GM18499 (cell line): ENCODE results near the gene PLK5.
"Not testable (repeated sequence)": the region's sequence is repeated elsewhere in the genome, so short reads cannot be mapped to it uniquely, and the experiment has no call there.

ENCODE experiments used
- ATAC-seq: cut with Tn5 transposase; IDR thresholded peaks from one replicate; pipeline ENCODE4 v1.9.1; 2021; ENCODE audit warnings: moderate number of reproducible peaks; ENCODE audit not compliant: insufficient read depth, unreplicated experiment

PLK5 gene

DNA sequence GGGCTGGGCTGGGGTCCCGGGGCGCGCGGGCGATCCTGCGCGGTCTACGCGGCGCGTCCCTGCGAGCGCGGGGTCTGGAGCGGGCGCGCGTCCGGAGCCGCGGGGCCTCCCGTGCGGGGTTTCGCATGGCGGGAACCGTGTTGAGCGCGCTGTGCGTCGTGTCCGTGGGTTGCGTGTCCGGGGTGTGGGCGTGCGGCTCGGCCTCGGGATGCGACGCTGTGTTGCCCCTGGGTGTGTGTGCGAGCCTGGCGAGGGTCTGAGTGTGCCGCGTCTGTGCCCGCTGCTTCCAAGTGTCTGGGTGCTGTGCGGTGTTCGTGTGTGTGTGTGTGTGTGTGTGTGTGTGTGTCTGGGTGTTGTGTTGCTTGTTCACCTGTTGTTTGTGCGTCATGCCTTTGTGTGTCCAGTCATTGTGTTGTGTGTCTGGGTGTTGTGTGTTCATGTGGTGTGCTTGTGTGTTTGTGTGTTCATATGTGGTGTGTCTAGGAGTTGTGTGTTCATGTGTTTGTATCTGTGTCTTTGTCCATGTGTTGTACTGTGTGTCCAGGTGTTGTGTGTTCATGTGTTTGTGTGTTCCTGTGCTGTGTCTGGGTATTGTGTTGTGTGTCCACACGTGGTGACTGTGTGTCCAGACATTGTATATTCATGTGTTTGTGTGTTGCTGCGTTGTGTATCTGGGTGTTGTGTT lies 552 bp downstream of the PLK5 start:
- no peak for ATAC-seq

DNA sequence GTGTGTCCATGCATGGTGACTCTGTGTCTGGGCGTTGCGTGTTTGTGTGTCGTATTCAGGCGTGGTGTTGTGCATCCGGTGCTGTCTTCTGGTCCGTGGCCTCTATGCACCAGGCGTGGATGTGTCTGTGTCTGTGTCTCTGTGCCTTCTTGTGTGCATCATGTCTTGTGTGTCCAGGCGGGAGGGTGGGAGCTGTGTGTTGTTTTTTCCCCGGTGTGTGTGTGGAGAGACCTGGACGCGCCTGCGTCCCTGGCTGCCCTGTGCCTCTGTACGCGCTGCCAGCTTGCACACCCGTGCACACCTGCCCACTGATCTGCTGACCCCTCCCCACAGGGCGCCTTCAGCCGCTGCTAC lies 1.1 kb downstream of the PLK5 start:
- ATAC-seq: no peak

DNA sequence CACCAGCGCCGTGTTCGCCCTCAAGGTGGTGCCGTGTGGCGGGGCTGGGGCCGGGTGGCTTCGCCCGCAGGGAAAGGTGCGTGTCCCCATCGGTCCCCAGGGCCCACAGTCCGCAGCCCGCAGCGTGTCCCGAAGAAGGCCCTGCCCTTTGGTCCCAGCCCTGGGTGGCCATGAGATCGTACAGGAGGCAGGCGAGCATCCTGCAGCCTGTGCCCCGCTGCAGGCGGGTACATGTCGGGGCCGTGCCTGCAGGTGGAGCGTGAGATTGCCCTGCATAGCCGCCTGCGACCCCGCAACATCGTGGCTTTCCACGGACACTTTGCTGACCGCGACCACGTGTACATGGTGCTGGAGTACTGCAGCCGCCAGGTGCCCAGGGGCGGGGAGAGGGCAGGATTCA lies 1.5 kb downstream of the PLK5 start:
- no peak for ATAC-seq

DNA sequence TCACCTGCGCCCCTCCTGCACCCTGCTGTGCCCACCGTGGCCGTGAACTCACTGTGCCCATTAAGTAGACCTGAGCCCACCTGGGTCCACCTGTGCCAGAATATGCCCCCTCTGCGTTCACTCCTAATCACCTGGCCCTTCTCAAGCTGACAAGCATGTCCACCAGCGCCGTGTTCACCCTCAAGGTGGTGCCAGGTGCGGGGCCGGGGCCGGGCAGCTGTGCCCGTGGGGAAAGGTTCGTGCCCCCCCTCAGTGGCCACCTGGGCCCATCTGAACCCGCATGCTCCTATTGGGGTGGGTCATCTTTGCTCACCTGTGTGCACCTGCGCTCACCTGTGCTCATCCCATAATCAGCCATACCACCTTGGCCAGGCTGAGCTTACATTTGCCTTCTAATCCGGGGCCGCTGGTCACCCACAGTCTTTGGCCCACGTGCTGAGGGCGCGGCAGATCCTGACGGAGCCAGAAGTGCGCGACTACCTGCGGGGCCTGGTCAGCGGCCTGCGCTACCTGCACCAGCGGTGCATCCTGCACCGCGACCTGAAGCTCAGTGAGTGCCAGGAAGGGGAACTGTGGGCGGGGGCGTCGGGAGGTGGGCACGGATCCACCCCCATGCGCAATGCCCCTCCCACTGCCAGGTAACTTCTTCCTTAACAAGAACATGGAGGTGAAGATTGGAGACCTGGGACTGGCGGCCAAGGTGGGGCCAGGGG lies 2.3 kb downstream of the PLK5 start:
- no peak for ATAC-seq

DNA sequence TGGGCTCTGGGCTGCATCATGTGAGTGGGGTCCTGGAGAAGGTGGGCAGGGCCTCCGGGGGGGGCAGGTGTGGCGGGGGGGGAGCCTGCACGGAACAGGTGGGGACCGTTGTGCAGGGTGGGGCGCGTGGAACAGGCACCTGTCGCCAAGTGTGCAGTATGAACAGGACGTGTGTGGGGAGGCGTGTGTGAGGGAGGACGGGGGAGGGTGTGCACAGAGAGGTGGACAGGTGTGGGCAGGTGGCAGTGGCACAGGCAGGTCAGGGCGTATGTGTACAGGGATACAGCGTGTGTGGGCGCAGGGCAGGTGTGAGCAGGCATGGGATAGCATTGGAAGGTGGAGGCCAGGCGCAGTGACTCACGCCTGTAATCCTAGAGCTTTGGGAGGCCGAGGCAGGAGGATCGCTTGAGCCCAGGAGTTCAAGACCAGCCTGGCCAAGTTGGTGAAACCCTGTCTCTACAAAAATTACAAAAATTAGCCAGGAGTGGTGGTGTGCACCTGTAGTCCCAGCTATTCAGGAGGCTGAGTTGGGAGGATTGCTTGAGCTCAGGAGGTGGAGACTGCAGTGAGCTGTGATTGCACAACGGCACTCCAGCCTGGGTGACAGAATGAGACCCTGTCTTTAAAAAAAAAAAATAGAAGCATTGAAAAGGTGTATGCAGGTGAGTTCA lies 3.2 kb downstream of the PLK5 start:
- no peak for ATAC-seq

DNA sequence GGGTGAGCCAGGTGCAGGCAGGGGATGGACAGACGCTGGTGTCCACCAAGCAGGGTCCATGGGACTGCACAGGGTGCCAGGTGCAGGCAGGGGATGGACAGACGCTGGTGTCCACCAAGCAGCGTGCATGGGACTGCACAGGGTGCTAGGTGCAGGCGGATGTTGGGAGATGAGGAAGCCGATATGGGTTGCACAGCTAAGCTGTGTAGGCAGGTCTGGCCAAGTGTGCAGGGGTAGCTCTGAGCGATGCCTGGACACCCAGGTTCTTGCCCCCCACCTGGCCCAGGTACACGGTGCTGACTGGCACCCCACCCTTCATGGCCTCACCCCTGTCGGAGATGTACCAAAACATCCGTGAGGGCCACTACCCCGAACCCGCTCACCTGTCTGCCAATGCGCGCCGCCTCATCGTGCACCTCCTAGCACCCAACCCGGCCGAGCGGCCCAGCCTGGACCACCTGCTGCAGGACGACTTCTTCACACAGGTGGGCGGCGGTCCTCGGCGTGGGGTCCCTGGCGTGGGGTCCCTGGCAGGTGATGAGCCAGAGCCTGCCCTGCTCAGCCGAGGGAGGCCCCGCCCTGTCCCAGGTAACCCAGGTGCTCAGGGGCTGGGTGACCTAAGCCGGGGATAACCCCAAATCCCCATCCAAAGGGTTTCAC lies 3.9 kb downstream of the PLK5 start:
- ATAC-seq: no peak

DNA sequence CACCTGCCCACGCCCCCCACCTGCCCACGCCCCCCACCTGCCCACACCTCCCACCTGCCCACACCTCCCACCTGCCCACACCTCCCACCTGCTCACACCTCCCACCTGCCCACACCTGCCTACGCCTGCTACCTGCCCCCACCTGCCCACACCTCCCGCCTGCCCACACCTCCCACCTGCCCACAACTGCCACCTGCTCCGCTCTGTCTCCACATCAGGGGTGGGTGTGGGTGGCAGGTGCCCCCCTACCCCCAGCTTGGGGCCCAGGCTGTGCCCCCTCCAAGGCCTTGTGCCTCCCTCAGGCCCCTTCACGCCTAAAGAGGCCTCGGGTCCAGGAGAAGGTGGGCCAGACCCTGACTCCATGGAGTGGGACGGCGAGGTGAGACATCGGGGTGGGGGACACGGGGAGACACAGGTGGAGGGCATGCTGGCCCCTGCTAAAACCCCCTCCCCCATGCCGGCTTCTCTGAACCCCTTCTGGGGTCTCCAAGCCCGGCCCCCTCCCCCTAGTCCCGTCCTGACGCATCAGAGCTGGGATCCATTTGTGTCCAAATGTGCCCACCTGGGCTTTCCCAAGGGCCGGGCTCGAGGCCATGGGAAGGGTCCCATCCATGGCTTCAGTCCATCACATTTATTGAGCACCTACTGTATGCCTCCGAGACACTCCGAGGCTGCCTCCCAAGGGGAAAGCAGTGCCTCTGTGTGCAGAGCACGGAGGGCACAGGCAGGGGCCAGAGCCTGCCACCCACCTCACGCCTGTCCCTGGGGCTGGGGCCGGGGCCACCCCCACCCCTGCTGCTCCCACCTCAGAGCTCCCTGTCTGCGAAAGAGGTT lies 4.9 kb downstream of the PLK5 start:
- no peak for ATAC-seq

DNA sequence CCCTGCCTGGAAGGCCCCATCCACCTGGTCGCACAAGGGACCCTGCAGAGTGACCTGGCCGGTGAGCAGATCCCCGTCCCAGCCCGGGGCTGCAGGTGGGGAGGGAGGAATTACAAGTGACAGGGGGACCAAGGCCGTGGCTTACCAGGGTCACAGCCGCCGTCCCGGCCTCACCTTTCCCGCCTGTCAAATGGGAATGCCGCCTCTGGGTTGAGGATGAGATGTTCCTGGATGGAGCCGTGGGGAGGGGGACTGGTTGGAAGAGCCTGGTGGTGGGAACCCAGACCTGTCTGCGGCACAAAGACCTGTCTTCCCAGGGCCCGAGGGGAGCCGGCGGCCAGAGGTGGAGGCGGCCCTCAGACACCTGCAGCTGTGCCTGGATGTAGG lies 5.5 kb downstream of the PLK5 start:
- ATAC-seq: no peak

DNA sequence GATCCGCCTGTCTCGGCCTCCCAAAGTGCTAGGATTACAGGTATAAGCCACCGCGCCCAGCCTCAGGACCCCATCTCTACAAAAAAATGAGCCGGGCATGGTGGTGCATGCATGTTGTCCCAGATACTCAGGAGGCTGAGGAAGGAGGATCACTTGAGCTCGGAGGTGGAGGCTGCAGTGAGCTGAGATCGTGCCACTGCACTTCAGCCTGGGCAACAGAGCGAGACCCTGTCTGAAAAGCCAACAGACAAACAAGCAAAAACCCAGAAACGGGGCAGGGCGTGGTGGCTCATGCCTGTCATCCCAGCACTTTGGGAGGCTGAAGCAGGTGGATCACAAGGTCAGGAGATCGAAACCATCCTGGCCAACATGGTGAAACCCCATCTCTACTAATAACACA lies 7.0 kb downstream of the PLK5 start:
- not testable (repeated sequence) for ATAC-seq

DNA sequence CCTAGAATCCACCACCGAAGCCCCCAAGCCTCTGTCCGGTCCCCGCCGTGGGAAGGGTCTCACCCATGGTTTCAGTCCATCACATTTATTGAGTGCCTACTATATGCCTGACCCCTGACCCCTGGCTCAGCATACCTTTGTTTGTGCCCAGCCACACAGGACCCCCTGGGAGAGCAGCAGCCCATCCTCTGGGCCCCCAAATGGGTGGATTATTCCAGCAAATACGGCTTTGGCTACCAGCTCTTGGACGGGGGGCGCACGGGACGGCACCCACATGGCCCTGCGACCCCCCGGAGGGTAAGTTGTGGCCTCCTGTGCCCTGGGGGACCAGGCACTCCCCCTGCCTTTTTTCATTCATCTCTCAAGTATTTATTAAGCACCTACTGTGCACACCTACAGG lies 7.7 kb downstream of the PLK5 start:
- no peak for ATAC-seq

DNA sequence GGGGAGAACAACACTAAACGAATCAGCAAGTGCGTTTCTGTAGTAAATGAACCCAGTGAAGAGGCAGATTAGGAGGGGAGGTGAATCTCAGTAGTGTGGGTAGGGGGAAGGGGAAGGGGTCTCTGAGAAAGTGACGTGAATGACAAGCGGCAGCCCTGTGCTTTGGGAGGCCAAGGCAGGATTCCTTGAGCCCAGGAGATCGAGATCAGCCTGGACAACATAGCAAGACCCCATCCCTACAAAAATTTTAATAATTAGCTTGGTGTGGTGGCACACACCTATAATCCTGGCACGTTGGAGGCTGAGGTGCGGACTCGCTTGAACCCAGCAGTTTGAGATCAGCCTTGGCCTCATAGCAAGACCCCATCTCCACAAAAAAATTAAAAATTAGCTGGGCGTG lies 8.1 kb downstream of the PLK5 start:
- no peak for ATAC-seq

DNA sequence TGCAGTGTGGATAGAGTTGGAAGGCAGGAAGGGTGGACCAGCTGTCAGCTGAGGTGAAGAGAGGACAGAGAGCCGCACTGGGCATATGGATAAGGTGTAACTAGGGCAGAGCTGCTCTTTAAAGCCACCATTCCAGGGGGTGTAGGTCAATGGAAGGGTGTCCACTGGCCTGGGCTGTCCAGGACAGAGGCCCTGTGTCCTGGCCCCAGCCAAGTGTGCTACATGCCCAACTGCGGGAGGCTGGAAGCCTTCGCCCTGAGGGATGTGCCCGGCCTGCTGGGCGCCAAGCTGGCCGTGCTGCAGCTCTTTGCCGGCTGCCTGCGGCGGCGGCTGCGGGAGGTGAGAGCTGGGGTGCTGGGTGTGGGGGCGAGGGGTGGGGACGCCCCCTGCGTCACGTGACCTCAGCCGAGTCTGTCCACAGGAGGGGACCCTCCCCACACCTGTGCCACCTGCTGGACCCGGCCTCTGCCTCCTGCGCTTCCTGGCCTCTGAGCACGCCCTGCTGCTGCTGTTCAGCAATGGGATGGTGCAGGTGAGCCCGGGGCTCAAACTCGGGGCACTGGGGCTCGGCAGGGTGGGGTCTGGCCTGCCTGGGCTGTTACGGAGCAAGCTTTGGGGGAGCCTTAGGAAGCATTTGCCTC lies 9.8 kb downstream of the PLK5 start:
- ATAC-seq: no peak

DNA sequence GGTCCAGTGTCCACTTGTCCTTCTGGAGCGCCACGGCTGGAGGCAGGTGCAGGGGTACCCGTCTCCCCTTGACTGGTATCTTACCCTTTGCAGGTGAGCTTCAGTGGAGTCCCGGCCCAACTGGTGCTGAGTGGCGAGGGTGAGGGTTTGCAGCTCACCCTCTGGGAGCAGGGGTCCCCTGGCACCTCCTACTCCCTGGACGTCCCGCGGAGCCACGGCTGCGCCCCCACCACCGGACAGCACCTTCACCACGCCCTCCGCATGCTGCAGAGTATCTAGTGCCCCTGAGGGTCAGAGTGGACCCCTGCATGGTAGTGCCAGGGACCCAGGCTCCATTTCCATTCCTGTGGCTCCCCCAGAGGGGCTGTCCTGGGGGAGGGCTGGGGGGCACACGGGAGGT lies 11.1 kb downstream of the PLK5 start:
- no peak for ATAC-seq

DNA sequence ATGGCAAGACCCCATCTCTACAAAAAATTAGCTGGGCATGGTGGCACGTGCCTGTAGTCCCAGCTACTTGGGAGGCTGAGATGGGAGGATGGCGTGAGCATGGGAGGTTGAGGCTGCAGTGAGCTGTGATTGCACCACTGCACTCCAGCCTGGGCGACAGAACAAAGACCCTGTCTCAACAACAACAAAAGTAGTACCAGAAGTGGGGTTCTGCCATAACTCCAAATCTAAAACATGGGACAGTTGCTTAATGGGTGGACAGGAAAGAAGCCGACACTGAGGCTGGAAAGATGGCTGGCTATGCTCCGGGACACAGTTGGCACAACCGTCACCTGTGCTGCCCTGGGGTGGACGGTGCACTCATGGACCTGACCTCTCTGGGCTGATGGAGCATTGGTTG lies 11.8 kb downstream of the PLK5 start:
- not testable (repeated sequence) for ATAC-seq

DNA sequence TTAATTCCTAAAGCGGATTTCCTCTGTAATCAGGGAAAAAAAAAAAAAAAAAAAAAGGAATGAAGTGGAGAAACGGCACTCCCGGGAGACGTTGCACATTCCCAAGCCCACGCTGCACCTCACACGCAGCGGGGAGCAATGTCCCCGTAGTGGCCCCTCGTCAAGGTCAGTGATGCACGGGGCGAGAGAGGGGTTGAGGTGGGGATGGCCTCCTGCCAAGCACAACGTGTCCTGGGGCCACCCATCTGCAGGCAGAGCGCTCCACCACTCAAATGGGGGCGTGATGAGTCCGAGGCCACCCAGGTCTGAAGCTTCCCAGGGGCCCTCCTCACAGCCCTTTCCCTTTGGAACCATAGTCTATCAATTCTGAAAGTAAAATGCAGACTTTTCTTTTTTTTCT lies 15.1 kb downstream of the PLK5 start:
- no peak for ATAC-seq

DNA sequence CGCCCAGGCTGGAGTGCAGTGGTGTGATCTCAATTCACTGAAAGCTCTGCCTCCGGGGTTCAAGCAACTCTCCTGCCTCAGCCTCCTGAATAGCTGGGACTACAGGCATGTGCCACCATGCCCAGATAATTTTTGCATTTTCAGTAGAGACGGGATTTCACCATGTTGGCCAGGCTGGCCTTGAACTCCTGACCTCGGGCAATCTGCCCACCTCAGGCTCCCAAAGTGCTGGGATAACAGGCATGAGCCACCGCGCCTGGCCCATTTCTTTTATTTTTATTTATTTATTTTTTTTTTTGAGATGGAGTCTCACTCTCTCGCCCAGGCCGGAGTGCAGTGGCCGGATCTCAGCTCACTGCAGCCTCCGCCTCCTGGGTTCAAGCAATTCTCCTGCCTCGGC lies 15.9 kb downstream of the PLK5 start:
- ATAC-seq: not testable (repeated sequence)

DNA sequence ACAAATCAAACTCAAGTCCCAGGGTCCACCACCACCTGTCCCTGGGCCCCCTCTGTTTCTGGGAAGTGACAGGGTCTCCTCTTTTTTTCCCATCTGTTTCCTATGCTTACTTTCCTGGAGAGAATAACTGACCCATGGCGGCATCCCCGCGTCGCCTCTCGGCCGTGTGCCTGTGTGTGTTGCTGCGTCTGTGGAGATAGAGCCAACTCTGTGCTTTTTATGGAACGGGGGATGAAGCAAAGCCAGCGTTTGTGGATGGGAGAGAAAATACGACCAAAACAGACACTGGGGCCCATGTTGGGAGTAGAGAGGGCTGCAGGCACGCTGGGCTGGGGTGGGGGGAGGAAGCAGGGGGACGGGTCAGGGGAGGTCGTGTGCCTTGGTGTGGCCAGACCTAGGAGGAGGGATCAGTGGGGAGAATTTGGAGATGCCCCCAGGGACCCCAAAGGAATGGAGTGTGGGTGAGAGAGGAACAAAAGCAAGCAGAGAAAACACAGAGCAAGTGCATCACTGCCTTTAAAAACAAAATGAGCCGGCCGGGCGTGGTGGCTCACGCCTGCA lies 16.6 kb downstream of the PLK5 start:
- no peak for ATAC-seq

DNA sequence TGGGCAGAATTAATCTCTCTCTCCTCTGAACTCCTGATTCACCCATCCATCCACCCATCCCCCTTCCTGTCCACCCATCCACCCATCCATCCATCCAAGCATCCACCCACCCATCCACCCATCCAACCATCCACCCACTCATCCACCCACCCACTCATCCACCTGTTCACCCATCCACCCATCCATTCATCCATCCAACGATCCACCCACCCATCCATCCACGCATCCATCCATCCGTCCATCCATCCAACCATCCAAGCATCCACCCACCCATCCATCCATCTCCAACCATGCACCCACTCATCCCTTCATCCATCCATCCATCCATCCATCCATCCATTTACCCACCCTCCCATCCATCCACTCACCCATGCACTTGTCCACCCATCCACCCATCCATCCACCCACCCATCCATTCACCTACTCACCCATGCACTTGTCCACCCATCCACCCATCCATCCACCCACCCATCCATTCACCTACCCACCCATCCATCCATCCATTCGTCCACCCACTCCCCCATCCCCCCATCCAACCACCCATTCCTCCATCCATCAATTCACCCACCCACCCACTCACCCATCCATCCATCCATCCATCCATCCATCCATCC lies 25.6 kb downstream of the PLK5 start:
- no peak for ATAC-seq
